ENCODE measurements around the gene ZNG1A. TPM values are rescaled to one million over a fixed set of nuclear protein-coding genes. Genes with fewer than 3 reads are reported as not detected.
A peak's percentile ranks its signal among the peaks of the same experiment; 100 is the strongest.
"Not testable (repeated sequence)": the region's sequence is repeated elsewhere in the genome, so short reads cannot be mapped to it uniquely, and the experiment has no call there.

The ZNG1A gene
- total RNA-seq, 1 experiment from 2014 or later, result 31.1 TPM

DNA sequence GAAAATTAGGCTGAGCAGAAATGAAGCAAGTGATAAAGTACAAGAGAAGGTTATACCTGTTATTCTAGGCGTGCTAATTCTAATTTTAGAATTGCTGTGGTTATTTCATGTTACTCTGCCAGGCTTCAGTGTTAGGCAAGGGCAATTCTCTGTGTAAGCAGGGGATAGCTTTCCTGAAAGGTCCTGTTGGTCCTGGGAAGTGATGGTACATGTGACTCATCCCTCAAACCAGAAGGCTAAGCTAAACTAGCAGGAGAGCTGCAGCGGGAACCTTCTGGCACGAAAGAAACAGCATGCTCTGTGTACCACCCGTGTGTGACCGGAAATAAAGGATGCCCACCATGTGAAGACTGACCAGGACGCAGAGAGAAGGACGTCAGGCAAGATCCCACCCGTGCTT lies 69.3 kb downstream of the ZNG1A start:
- not testable (repeated sequence) for H3K4ac ChIP-seq (ENCODE audit: low read depth, low read length); DNase-seq; H3K36me3 Mint-ChIP-seq (ENCODE audit: insufficient read depth in 1 of 3, low read depth in 3 of 3); H4K91ac ChIP-seq (ENCODE audit: insufficient read length, low read depth, low read length); H3K79me2 ChIP-seq (ENCODE audit: insufficient read depth, low read length); H2AFZ ChIP-seq (ENCODE audit: low read length); H3K9me3 Mint-ChIP-seq; H3K9me3 ChIP-seq (ENCODE audit: control insufficient read depth, low read depth, low read length); H4K8ac ChIP-seq (replicated peaks; ENCODE audit: insufficient read length, low read depth, low read length); H3K4me3 Mint-ChIP-seq; H3K56ac ChIP-seq (ENCODE audit: insufficient read length, low read depth, low read length); H3K18ac ChIP-seq (ENCODE audit: insufficient read length, low read depth, low read length); H2BK120ac ChIP-seq (ENCODE audit: low read depth, low read length, poor library complexity, severe bottlenecking); H2BK12ac ChIP-seq (ENCODE audit: insufficient read length, low read depth, low read length); H3K23ac ChIP-seq (ENCODE audit: insufficient read length, low read depth, low read length); H3K27ac Mint-ChIP-seq; H3K4me1 ChIP-seq (ENCODE audit: insufficient read depth, low read length); H2BK15ac ChIP-seq (ENCODE audit: low read depth, low read length); H3T11ph ChIP-seq (ENCODE audit: low read length); H3K4me1 Mint-ChIP-seq; H4K20me1 ChIP-seq (ENCODE audit: control insufficient read depth, insufficient read depth, insufficient read length); H2AK5ac ChIP-seq (ENCODE audit: insufficient read length, low read length); H2BK5ac ChIP-seq (ENCODE audit: insufficient read length, low read length); H3K79me1 ChIP-seq (ENCODE audit: insufficient read depth, low read depth, low read length, poor library complexity, severe bottlenecking); H3K27ac ChIP-seq (ENCODE audit: insufficient read length, low read depth, low read length); H3K9ac ChIP-seq (ENCODE audit: extremely low read depth, insufficient read length, low read length); H3K23me2 ChIP-seq (ENCODE audit: insufficient read length, low read depth, low read length, poor library complexity, severe bottlenecking); H3K14ac ChIP-seq (ENCODE audit: insufficient read depth, low read length); H2BK20ac ChIP-seq (ENCODE audit: low read depth, low read length, poor library complexity, severe bottlenecking); H4K5ac ChIP-seq (ENCODE audit: insufficient read length, low read depth, low read length); H3K4me2 ChIP-seq (ENCODE audit: insufficient read depth, insufficient read length, low read length)
- WGBS (ENCODE audit: extremely low coverage, insufficient read length, low lambda C conversion rate), result no CpG with 5 or more reads among the region's 8 CpGs
- H3K27me3 ChIP-seq (ENCODE audit: insufficient read depth, low read length), result peaks cover 34% of the 10 kb centered on the region
- H3K27me3 Mint-ChIP-seq (ENCODE audit: low read depth), result peaks cover 83% of the 10 kb centered on the region

DNA sequence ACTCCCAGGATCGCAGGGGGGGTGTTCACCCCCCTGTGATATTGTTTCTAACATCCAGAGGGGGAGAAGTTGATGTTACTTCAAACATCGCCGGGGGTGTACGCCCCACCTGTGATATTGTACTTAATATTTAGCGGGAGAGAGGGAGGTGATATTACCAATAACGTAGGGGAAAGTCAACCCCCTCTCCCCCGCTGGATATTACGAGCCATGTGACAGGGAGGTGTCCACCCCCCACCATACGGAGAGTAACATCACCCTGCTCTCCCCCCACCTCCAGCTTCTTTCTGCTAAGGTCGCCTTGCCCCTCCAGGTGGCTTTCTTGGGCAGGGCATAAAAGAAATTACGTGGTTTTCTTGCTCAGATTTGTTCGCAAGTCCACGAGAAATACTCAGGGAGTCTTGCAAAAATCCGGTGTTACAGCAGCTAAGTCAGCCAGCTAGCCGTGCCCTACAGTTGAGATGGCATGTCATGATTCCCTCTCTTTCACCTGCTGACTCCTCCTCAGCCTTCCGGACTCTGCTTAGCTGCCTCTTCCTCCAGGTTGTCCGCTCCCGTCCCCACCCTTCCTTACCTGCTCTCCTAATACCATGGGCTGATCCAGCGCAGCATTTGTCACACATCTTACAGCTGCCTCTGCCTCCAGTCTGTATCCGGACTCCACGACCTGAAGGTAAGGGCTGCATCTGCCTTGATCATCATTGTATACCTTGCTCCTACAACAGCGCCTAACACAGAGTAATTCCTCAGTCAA lies 69.9 kb downstream of the ZNG1A start:
- H3K9me3 Mint-ChIP-seq; H2AK5ac ChIP-seq (ENCODE audit: insufficient read length, low read length); H3K23ac ChIP-seq (ENCODE audit: insufficient read length, low read depth, low read length); H4K5ac ChIP-seq (ENCODE audit: insufficient read length, low read depth, low read length); H2BK120ac ChIP-seq (ENCODE audit: low read depth, low read length, poor library complexity, severe bottlenecking); H3K4me1 Mint-ChIP-seq; H3K23me2 ChIP-seq (ENCODE audit: insufficient read length, low read depth, low read length, poor library complexity, severe bottlenecking); H3T11ph ChIP-seq (ENCODE audit: low read length); H3K4ac ChIP-seq (ENCODE audit: low read depth, low read length); H3K9me3 ChIP-seq (ENCODE audit: control insufficient read depth, low read depth, low read length); H3K4me2 ChIP-seq (ENCODE audit: insufficient read depth, insufficient read length, low read length); H3K4me3 Mint-ChIP-seq; H2AFZ ChIP-seq (ENCODE audit: low read length); H3K79me1 ChIP-seq (ENCODE audit: insufficient read depth, low read depth, low read length, poor library complexity, severe bottlenecking); H3K9ac ChIP-seq (ENCODE audit: extremely low read depth, insufficient read length, low read length); H3K14ac ChIP-seq (ENCODE audit: insufficient read depth, low read length); H2BK15ac ChIP-seq (ENCODE audit: low read depth, low read length); H3K18ac ChIP-seq (ENCODE audit: insufficient read length, low read depth, low read length); H3K36me3 Mint-ChIP-seq (ENCODE audit: insufficient read depth in 1 of 3, low read depth in 3 of 3); H4K91ac ChIP-seq (ENCODE audit: insufficient read length, low read depth, low read length); H3K4me1 ChIP-seq (ENCODE audit: insufficient read depth, low read length); H4K20me1 ChIP-seq (ENCODE audit: control insufficient read depth, insufficient read depth, insufficient read length); H2BK5ac ChIP-seq (ENCODE audit: insufficient read length, low read length); H2BK12ac ChIP-seq (ENCODE audit: insufficient read length, low read depth, low read length); H2BK20ac ChIP-seq (ENCODE audit: low read depth, low read length, poor library complexity, severe bottlenecking); H3K79me2 ChIP-seq (ENCODE audit: insufficient read depth, low read length); H4K8ac ChIP-seq (replicated peaks; ENCODE audit: insufficient read length, low read depth, low read length); H3K27ac ChIP-seq (ENCODE audit: insufficient read length, low read depth, low read length); H3K56ac ChIP-seq (ENCODE audit: insufficient read length, low read depth, low read length): not testable (repeated sequence)
- DNase-seq, result peak; percentile 38
- WGBS (ENCODE audit: extremely low coverage, insufficient read length, low lambda C conversion rate), result no CpG with 5 or more reads among the region's 22 CpGs
- H3K27ac Mint-ChIP-seq, result peak overlapping the region in 1 of 3 experiments; percentile 23; a peak in 1 of 7 replicates
- peaks cover 83% of the 10 kb centered on the region for H3K27me3 Mint-ChIP-seq (ENCODE audit: low read depth)
- H3K27me3 ChIP-seq (ENCODE audit: insufficient read depth, low read length), result peaks cover 29% of the 10 kb centered on the region
